Stimulated activated CD4-positive, alpha-beta T cell treated with anti-CD3 and anti-CD28 coated beads, Interleukin-15, amount 100 ng/mL, for 48 hours (primary cell): ENCODE results near the gene HOXC13.

Source experiments
- DNase-seq, 2 donors: peaks; one replicate each; pipeline ENCODE4 v3.0.0-alpha.2; 2020; ENCODE audit warnings: low read depth in 2 of 2

Gene HOXC13

DNA sequence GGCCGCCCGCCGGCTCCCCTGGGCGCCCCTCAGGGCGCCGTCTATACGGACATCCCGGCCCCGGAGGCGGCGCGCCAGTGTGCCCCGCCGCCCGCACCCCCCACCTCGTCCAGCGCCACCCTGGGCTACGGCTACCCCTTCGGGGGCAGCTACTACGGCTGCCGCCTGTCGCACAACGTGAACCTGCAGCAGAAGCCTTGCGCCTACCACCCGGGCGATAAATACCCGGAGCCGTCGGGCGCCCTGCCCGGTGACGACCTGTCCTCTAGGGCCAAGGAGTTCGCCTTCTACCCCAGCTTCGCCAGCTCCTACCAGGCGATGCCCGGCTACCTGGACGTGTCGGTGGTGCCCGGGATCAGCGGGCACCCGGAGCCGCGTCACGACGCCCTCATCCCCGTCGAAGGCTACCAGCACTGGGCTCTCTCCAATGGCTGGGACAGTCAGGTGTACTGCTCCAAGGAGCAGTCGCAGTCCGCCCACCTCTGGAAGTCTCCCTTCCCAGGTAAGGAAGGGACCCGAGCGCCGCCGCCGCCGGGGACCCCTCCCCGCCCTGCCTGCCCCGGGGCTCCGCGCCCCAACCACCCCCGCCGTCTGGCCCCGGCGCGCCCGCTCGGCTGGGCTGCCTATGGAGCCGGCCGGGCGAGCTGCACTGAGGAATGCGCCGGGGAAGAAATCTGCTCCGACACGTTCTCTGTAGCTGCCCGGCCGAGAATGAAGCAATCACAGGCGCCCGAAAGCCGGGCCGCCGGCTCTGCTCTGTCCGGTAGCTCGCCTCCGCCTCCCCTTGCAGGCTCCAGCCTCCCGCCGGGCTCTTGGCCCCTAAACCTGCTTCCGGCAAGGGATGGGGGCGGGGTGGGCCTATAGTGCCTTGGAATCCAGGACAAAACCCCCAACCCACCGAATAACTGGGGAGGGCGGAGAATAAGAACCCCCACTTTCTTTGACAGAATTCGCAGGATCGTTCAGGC is 794 bp downstream of the HOXC13 start:
- DNase-seq = no peak

DNA sequence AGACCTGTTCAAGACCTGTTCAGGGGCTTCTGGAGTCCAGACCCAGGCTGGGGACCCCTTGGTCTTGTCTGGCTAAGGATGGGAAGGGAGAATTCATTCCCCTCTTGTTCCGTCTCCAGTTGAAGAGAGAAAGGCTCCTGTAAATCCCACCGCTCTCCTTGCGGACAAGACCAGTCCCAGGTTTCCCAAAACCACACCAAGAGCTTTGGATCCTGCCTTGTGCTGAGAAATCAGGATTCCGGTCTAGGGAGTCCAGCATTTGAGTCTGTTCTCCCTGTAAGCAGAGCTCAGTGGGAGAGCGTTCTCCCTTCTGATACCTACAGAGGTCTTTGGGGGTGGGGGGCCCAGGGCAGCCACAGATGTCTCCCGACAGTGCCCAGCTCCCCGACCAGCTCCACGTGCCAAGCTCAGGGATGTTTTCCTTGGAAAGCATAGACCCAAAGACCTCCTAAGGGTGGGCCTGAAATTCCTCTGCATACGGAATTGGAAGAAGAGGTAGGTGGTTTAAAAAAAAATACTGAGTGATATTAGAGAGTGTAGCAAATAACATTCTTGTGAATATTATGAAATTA is 1.9 kb downstream of the HOXC13 start:
- DNase-seq = no peak

DNA sequence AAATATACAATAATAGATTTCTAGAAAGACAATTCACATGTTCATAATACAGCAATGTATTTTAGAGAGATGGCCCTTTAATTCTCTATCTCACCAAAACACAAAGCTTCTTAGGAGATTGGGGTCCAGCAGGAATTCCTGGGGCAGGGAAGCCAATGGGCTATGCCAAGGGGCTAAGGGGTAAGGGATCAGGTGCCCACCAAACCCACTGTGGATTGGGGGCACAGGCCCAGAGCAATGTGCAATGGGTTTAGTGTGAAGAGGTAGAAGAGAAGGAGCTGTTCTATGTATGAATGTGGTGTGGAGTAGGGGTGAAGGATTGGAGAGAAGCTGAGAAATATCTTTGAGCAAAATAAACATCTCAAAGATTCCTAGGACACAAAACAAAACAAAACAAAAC is 2.6 kb downstream of the HOXC13 start:
- DNase-seq = no peak

- no peak for DNase-seq
Measured at GRCh38 chr12:53941750-53942149, 3.1 kb downstream of the HOXC13 start.

GRCh38 chr12:53942467-53942997 is 3.9 kb downstream of the HOXC13 start:
- DNase-seq = no peak

DNA sequence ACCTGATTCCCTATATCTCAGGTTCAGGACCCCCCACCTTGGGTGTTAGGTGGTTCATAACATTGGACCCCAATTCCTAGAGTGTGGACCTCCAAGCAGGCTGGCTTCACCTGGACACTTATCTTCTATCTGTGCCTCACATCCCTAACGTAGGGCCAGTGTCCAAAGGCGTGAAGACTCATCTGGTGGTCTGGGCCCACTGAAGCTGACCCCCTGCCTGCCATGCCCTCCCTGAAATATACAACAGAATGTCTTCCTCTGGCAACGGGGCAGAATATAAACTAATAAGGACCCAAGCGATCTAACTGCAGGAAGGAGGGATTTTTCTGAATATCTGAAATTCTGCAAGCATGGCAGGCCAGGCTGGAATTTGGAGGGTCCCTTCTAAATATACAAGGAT is 5.6 kb downstream of the HOXC13 start:
- DNase-seq = no peak

DNA sequence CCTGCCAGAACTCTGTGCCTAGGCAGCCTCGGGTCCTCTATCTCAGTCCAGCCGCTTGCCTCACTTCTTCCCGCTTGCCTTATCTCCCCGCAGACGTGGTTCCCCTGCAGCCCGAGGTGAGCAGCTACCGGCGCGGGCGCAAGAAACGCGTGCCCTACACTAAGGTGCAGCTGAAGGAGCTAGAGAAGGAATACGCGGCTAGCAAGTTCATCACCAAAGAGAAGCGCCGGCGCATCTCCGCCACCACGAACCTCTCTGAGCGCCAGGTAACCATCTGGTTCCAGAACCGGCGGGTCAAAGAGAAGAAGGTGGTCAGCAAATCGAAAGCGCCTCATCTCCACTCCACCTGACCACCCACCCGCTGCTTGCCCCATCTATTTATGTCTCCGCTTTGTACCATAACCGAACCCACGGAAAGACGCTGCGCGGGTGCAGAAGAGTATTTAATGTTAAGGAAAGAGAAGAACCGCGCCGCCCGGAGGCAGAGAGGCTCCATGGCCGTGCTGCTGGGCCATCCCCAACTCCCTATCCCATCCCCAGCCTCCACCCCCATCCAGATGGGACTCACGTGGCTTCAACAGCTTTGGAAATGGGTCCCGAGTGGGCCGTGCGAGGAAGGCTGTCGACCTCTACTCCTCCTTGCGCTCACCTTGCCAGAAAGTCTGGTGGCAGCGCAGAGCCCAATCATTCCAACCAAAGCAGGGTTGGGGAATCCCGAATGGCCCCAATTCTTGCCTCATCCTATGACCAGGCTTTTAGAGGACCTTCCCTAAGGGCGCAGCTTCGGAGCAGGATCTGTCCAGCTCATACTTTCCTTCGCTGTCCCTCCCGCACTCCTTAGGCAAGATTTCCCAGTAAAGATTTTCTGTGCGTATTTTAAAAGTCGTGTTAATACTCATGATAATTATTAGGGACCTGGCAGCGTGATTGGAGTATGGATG is 6.5 kb downstream of the HOXC13 start:
- DNase-seq = no peak

DNA sequence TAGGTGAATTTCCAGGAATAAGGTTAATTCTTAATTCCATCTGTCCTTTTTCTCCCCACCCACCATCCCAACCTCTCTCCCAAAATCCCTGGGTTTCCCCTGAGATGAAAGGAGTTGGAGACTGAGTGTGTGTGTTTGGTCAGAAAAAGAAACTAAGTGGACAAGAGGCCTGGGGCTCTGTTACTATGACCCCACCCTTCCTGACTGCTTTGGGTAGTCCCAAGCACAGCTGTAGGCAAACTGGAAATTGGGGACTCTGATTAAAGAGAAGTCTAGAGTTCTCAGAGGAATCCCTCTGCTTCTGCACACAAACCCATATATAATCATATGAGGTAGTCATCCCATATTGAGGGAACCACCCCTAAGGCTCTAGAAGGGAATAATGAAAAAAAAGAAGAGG is 9.1 kb downstream of the HOXC13 start:
- DNase-seq = no peak

DNA sequence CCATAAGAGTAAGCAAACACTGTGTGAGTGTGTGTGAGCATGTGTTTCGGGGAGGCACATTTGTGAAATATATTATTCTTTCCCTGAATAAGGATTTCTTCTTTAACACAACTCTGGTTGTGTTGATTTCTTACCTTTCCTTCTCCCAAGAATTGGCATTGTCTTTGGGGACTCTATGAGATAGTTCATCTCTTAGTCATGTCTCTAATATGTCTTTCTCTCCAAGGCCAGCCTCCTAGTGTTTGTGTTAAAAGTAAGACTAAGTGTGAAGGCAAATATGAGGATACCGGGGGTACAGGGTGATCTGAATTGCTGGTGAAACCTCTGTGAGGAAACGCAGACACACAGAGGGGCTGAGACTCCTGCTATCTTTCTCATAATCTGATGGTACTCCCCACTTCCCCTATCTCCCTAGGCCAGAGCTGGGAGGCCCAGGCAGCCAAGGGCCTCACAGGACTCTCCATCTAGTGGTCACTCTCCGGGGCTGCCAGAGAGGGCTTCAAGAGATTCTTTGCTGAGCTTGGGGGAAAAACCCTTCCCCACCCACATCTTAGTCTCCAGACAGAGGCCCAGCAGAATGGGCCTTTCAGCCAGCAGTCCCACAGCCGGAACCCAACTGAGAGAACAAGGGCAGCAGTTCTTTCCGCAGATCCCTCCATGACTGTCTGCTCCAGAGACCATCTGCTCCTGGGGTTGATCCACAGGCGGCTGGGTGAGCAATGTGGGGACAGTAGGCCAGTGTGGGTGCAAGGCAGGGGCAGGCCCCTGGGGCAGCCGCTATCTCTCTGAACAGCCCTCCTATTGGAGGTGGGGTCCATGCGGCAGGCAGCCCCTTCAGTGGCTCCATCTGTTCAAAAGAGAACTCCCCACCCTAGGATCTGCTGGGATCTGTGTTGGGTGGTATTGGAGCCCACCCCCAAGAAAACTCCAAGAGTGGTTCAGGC is 10.3 kb downstream of the HOXC13 start:
- no peak for DNase-seq

DNA sequence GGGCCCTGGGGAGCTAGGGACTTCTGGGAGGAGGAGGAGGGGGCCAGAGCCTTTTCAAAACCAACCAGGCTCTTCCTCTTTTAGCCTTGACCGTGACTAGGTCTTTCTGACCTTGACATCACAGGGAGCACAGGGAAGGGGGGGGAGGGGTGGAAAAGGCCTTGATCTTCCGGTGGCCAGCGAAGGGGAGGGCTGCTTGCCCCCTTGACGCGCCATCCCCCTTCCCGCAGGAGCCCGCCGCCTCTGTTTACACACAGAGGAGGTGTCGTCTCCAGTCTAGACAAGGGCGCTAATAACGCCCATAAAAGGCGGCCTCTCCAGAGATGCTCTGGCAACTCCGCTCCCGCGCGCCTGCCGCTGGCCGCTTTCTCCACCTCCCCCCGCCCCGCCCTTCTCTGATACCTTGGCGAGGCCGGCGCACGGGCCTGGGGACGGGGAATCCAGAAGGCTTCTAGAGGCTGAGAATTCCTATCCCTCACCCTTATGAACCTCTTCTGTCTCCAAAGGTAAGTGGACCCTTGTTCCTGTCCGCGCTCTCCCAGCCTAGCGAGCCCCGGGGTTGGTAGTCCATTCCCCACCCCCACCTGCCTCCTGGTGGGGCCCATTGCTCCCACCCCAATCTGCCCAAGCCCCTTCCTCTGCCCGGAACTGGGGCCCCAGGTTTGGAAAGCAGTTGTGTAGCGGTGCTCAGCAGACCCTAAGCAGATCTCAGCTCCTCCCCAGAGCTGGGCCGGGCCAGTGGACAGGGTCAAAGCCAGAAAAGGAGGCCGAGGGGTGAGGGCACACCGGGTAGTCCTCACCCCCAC is 11.2 kb downstream of the HOXC13 start:
- DNase-seq = no peak

DNA sequence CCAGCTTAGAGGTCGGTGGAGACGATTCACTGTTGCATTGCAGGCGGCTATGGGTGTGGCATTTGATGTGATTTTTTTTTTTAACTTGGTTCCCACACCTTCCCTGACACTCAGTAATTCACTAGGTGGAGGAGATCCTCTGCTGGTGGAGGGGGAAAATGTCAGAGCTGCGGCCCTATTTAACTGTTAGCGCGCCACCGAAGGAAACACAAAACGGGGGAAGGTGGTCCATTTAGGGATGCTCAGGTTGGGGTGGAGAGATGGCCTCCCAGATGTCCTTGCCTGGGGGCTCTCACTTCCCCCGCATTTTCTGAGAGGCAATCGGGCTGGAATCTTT is 11.8 kb downstream of the HOXC13 start:
- no peak for DNase-seq

GRCh38 chr12:53950789-53951576 is 12.4 kb downstream of the HOXC13 start:
- no peak for DNase-seq

GRCh38 chr12:53951577-53952334 is 13.1 kb downstream of the HOXC13 start:
- no peak for DNase-seq

- DNase-seq = no peak
Measured at GRCh38 chr12:53952335-53952694, 13.7 kb downstream of the HOXC13 start.

DNA sequence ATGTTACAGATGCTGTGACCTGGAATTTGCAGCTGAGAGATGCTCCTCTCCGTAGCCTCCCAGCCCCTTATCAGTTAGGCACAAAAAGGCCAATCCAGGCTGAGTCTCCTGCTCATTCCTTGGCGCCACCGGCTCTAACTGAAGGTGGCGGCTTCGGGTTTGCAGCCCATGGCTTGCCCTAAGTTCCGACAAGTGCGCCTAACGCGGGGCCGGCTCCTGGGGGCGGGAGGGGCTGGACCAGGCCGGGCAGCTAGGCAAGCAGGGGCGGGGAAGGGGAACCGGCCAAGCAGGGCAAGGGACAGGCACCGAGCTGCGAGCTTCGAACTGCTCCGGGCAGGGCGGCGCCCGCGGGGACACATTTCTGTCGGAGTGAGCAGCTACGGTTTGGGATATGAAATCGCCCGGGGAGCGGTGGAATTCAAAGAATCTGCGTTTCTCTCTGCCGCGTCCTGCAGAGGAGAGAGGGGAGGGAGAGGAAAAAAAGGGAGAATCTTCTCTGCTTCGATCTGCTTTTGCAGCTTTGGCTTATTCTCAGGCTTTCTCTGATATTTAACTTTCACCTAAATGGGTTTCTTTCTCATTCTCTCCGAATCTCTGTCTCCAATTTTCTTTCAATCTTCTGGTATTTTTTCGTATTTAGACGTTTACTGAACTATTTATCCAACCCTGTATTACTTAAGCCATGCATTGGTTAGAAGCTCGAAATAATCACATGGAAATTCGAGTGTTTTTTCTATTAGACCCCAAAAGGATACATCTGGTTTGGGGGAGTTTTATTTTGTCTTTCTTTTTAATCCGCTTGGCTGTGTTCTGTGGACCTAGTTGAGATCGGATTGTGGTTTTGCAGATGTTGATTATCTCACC is 14.5 kb downstream of the HOXC13 start:
- DNase-seq = no peak

GRCh38 chr12:53953831-53954693 is 15.4 kb downstream of the HOXC13 start:
- no peak for DNase-seq

DNA sequence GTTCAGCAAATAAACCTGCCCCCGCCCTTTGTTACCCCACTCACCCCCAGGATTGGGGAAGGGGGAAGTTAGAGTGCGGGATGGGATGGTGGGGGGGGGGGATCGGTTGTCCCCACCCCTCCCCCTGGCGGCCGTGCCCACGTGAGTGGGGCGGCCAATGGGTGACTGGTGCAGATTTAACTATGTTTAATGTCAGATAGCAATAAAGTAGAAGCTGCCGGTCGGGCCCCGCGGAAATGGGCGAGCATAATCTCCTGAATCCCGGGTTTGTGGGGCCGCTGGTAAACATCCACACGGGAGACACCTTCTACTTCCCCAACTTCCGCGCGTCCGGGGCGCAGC is 16.0 kb downstream of the HOXC13 start, which contains the start of gene HOXC12:
HOXC12 (plus strand) TSS at position 210 of the 342 bp plus-strand sequence; CDS start at position 237, 27 bp downstream.
- no peak for DNase-seq
